NCI-H748 (cell line): ENCODE results near the gene GSDME.

Experiments used
- DNase-seq: peaks from one replicate; lab custom pipeline; 2025; ENCODE audit not compliant: unreplicated experiment; lab: John Stamatoyannopoulos, UW

Gene GSDME

GRCh38 chr7:24656608-24657007 lies 100.7 kb downstream of the GSDME start:
- DNase-seq = no peak

- no peak for DNase-seq
These were observed 103.0 kb downstream of the GSDME start for GRCh38 chr7:24654305-24654704.

- DNase-seq = no peak
These were observed 103.8 kb downstream of the GSDME start for GRCh38 chr7:24653316-24654085.

GRCh38 chr7:24652251-24652939 lies 104.9 kb downstream of the GSDME start:
- DNase-seq = no peak
